ENCODE data around the gene SIX1. TPM values are rescaled to one million over a fixed set of nuclear protein-coding genes. Genes with fewer than 3 reads are reported as not detected.

The SIX1 gene
- total and polyA plus RNA-seq, 7 experiments from 2014 or later, result 0.70 TPM; not detected in 6

DNA sequence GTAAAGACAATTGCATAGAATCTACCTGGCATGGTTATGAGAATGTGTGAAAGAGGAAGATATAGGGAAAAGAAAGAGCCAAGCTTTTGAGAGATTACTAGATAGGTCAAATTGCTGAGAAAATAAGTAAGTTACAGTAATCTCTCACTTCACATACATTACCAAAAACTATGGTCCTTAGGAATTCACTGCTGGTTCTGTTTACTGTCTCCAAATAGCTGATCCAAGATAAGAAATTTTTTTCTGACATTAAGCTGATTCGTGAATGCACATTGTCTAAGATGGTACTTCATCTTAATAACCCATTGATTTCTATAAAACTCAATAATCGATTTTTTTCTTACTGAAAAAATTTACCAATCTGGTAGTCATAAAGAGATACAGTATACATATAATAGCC lies 17.4 kb downstream of the SIX1 start:
- Mint-ChIP-seq H3K4me3 (no peak overlapping the region), H3K36me3 (no peaks in the 10 kb centered on the region), H3K27me3 (peaks cover 29 to 69% (median 40%) of the 10 kb centered on the region in 5 donors), H3K4me1 (peaks cover 0 to 11% (median 10%) of the 10 kb centered on the region in 7 donors), H3K9me3 (no peaks in the 10 kb centered on the region), H3K27ac (no peak overlapping the region)
- ATAC-seq (no peak), DNase-seq (no peak)
- H3K27ac ChIP-seq (ENCODE audit: low read depth, low read length), result no peak overlapping the region
- ChIA-PET POLR2A (interaction anchor here (0.7 kb wide), 1 partner anchor 376 kb away, joined by 3 read pairs; no protein-coding TSS in a partner anchor), CTCF (interaction anchor here (0.8 to 1.0 kb wide), 2 partner anchors 12 to 620 kb away, joined by 3 read pairs; no protein-coding TSS in a partner anchor)
- no peaks in the 10 kb centered on the region for H3K9me3 ChIP-seq (ENCODE audit: control insufficient read depth in 2 of 3, low read length in 3 of 3)
- no peak overlapping the region for H3K4me3 ChIP-seq (ENCODE audit: low read length)
- no peaks in the 10 kb centered on the region for H3K36me3 ChIP-seq (ENCODE audit: control insufficient read depth in 2 of 3, insufficient read depth in 3 of 3, low read length in 3 of 3)
- H3K27me3 ChIP-seq (ENCODE audit: control insufficient read depth in 2 of 2, insufficient read depth in 2 of 2, low read length in 2 of 2), result no peaks in the 10 kb centered on the region
- H3K4me1 ChIP-seq (ENCODE audit: control insufficient read depth in 2 of 2, insufficient read depth in 2 of 2, low read length in 2 of 2), result peaks cover 5 to 7% of the 10 kb centered on the region in 2 donors
- intact Hi-C loops (cut with micrococcal nuclease), result loop anchor here in 1 of 2 donors (10.0 kb wide), 1 partner anchor 297 kb away; no protein-coding TSS in a partner anchor

GRCh38 chr14:60630129-60630528 lies 19.1 kb downstream of the SIX1 start:
- no peaks in the 10 kb centered on the region for H3K36me3 Mint-ChIP-seq
- H3K27me3 Mint-ChIP-seq, result peaks cover 16 to 55% (median 28%) of the 10 kb centered on the region in 5 donors

GRCh38 chr14:60628892-60629291 lies 20.4 kb downstream of the SIX1 start:
- Mint-ChIP-seq H3K4me3 (no peak overlapping the region), H3K27ac (no peak overlapping the region), H3K9me3 (no peaks in the 10 kb centered on the region), H3K36me3 (no peaks in the 10 kb centered on the region), H3K27me3 (peaks cover 25 to 58% (median 31%) of the 10 kb centered on the region in 5 donors), H3K4me1 (peaks cover 0 to 12% (median 8%) of the 10 kb centered on the region in 7 donors)
- Histone ChIP-seq H3K36me3 (ENCODE audit: control insufficient read depth in 2 of 3, insufficient read depth in 3 of 3, low read length in 3 of 3) (no peaks in the 10 kb centered on the region), H3K9me3 (ENCODE audit: control insufficient read depth in 2 of 3, low read length in 3 of 3) (no peaks in the 10 kb centered on the region), H3K27ac (ENCODE audit: low read depth, low read length) (no peak overlapping the region), H3K27me3 (ENCODE audit: control insufficient read depth in 2 of 2, insufficient read depth in 2 of 2, low read length in 2 of 2) (no peaks in the 10 kb centered on the region), H3K4me3 (ENCODE audit: low read length) (no peak overlapping the region), H3K4me1 (ENCODE audit: control insufficient read depth in 2 of 2, insufficient read depth in 2 of 2, low read length in 2 of 2) (peaks cover 5 to 7% of the 10 kb centered on the region in 2 donors)
- ChIA-PET POLR2A (no interaction called here), CTCF (no interaction called here)
- intact Hi-C loops (cut with micrococcal nuclease), result loop anchor here in 1 of 2 donors (5.0 kb wide), 1 partner anchor 558 kb away; no protein-coding TSS in a partner anchor
- DNase-seq (no peak), ATAC-seq (no peak)

More at GRCh38 chr14:60630129-60630528, 19.1 kb downstream of the SIX1 start:
- Histone ChIP-seq H3K27me3 (ENCODE audit: control insufficient read depth in 2 of 2, insufficient read depth in 2 of 2, low read length in 2 of 2) (no peaks in the 10 kb centered on the region), H3K36me3 (ENCODE audit: control insufficient read depth in 2 of 3, insufficient read depth in 3 of 3, low read length in 3 of 3) (no peaks in the 10 kb centered on the region), H3K4me3 (ENCODE audit: low read length) (no peak overlapping the region), H3K27ac (ENCODE audit: low read depth, low read length) (no peak overlapping the region), H3K4me1 (ENCODE audit: control insufficient read depth in 2 of 2, insufficient read depth in 2 of 2, low read length in 2 of 2) (peaks cover 5 to 7% of the 10 kb centered on the region in 2 donors), H3K9me3 (ENCODE audit: control insufficient read depth in 2 of 3, low read length in 3 of 3) (no peaks in the 10 kb centered on the region)
- ChIA-PET CTCF (interaction anchor here (1.3 kb wide), 1 partner anchor 622 kb away, joined by 4 read pairs; no protein-coding TSS in a partner anchor), POLR2A (no interaction called here)
- H3K4me1 Mint-ChIP-seq, result peaks cover 0 to 12% (median 8%) of the 10 kb centered on the region in 7 donors
- DNase-seq (no peak), ATAC-seq (no peak)
- H3K27ac Mint-ChIP-seq, result no peak overlapping the region
- intact Hi-C loops (cut with micrococcal nuclease), result loop anchor here in 1 of 2 donors (10.0 kb wide), 1 partner anchor 295 kb away; no protein-coding TSS in a partner anchor
- H3K9me3 Mint-ChIP-seq, result no peaks in the 10 kb centered on the region
- no peak overlapping the region for H3K4me3 Mint-ChIP-seq

DNA sequence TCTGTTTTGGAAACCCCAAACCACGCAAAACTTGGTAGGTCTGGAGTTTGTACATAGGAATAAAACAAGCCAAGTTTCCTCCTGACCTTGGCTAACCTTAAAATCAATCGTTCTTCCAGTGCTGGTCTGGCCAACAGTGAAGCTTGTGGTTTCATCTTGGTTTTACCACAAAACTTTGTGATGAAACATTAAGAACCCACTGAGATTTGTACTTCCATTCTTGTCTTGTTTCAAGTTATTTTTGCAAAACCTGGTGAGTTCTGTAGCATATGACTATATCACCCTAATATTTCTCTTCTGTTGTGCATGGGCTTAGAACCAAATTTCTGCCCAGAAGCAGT lies 26.4 kb downstream of the SIX1 start:
- DNase-seq, result no peak
- intact Hi-C loops (cut with micrococcal nuclease), result no loop called here

GRCh38 chr14:60622210-60622916 lies 26.9 kb downstream of the SIX1 start:
- Mint-ChIP-seq H3K27ac (no peak overlapping the region), H3K36me3 (no peaks in the 10 kb centered on the region), H3K4me1 (peaks cover 0 to 2% (median 0%) of the 10 kb centered on the region in 7 donors), H3K4me3 (no peak overlapping the region), H3K9me3 (no peaks in the 10 kb centered on the region), H3K27me3 (peaks cover 25 to 49% (median 34%) of the 10 kb centered on the region in 5 donors)
- intact Hi-C loops (cut with micrococcal nuclease), result no loop called here
- H3K4me3 ChIP-seq (ENCODE audit: low read length), result no peak overlapping the region
- ChIA-PET POLR2A (no interaction called here), CTCF (interaction anchor here (1.2 kb wide), 1 partner anchor 631 kb away, joined by 4 read pairs; no protein-coding TSS in a partner anchor)
- no peak for DNase-seq
- no peaks in the 10 kb centered on the region for H3K4me1 ChIP-seq (ENCODE audit: control insufficient read depth in 2 of 2, insufficient read depth in 2 of 2, low read length in 2 of 2)
- no peaks in the 10 kb centered on the region for H3K9me3 ChIP-seq (ENCODE audit: control insufficient read depth in 2 of 3, low read length in 3 of 3)
- no peak for ATAC-seq
- H3K27me3 ChIP-seq (ENCODE audit: control insufficient read depth in 2 of 2, insufficient read depth in 2 of 2, low read length in 2 of 2), result no peaks in the 10 kb centered on the region
- no peak overlapping the region for H3K27ac ChIP-seq (ENCODE audit: low read depth, low read length)
- no peaks in the 10 kb centered on the region for H3K36me3 ChIP-seq (ENCODE audit: control insufficient read depth in 2 of 3, insufficient read depth in 3 of 3, low read length in 3 of 3)

More for the DNA sequence above, 26.4 kb downstream of the SIX1 start:
- Mint-ChIP-seq H3K4me3 (no peak overlapping the region), H3K4me1 (peaks cover 0 to 2% (median 0%) of the 10 kb centered on the region in 7 donors), H3K36me3 (no peaks in the 10 kb centered on the region), H3K9me3 (no peaks in the 10 kb centered on the region), H3K27me3 (peaks cover 25 to 47% (median 34%) of the 10 kb centered on the region in 5 donors), H3K27ac (no peak overlapping the region)
- ATAC-seq, result no peak
- POLR2A ChIA-PET, result no interaction called here
- Histone ChIP-seq H3K4me1 (ENCODE audit: control insufficient read depth in 2 of 2, insufficient read depth in 2 of 2, low read length in 2 of 2) (no peaks in the 10 kb centered on the region), H3K27me3 (ENCODE audit: control insufficient read depth in 2 of 2, insufficient read depth in 2 of 2, low read length in 2 of 2) (no peaks in the 10 kb centered on the region), H3K4me3 (ENCODE audit: low read length) (no peak overlapping the region), H3K27ac (ENCODE audit: low read depth, low read length) (no peak overlapping the region), H3K36me3 (ENCODE audit: control insufficient read depth in 2 of 3, insufficient read depth in 3 of 3, low read length in 3 of 3) (no peaks in the 10 kb centered on the region), H3K9me3 (ENCODE audit: control insufficient read depth in 2 of 3, low read length in 3 of 3) (no peaks in the 10 kb centered on the region)
- CTCF ChIA-PET, result interaction anchor here (1.2 to 2.8 kb wide), 2 partner anchors 404 to 630 kb away, joined by 4 to 21 read pairs; no protein-coding TSS in a partner anchor

GRCh38 chr14:60621386-60621785 lies 27.9 kb downstream of the SIX1 start:
- Histone ChIP-seq H3K36me3 (ENCODE audit: control insufficient read depth in 2 of 3, insufficient read depth in 3 of 3, low read length in 3 of 3) (no peaks in the 10 kb centered on the region), H3K27ac (ENCODE audit: low read depth, low read length) (no peak overlapping the region), H3K4me3 (ENCODE audit: low read length) (no peak overlapping the region), H3K9me3 (ENCODE audit: control insufficient read depth in 2 of 3, low read length in 3 of 3) (no peaks in the 10 kb centered on the region), H3K27me3 (ENCODE audit: control insufficient read depth in 2 of 2, insufficient read depth in 2 of 2, low read length in 2 of 2) (no peaks in the 10 kb centered on the region), H3K4me1 (ENCODE audit: control insufficient read depth in 2 of 2, insufficient read depth in 2 of 2, low read length in 2 of 2) (no peaks in the 10 kb centered on the region)
- H3K9me3 Mint-ChIP-seq, result no peaks in the 10 kb centered on the region
- no peak overlapping the region for H3K4me3 Mint-ChIP-seq
- no peak for ATAC-seq
- intact Hi-C loops (cut with micrococcal nuclease), result no loop called here
- no peak overlapping the region for H3K27ac Mint-ChIP-seq
- CTCF ChIA-PET, result interaction anchor here (1.0 kb wide), 1 partner anchor 405 kb away, joined by 3 read pairs; no protein-coding TSS in a partner anchor
- H3K4me1 Mint-ChIP-seq, result peaks cover 0 to 4% (median 0%) of the 10 kb centered on the region in 7 donors
- peaks cover 25 to 50% (median 28%) of the 10 kb centered on the region in 5 donors for H3K27me3 Mint-ChIP-seq
- H3K36me3 Mint-ChIP-seq, result no peaks in the 10 kb centered on the region
- POLR2A ChIA-PET, result no interaction called here
- no peak for DNase-seq
